K562 (cell line): ENCODE results near the gene FOXN1. TPM values are rescaled to one million over a fixed set of nuclear protein-coding genes. Genes with fewer than 3 reads are reported as not detected.

Experiments used
- ATAC-seq: fragments of 200-7000 bp; cut with Tn5 transposase; 3 replicates; pipeline ENCODE4 v1.9.1; 2020; ENCODE audit warnings: moderate library complexity
- BruUV-seq: library from RNA; stranded (reverse); fragments of 400-500 nt; replicated peaks from 2 replicates; lab custom pipeline; 2021; lab: Mats Ljungman, UMichigan
- CTCF ChIA-PET: fragments of 300-600 bp; formaldehyde crosslinking; extraction: SDS; loops from one replicate; lab custom pipeline; 2021; ENCODE audit warnings: low intra/inter-chr PET ratio; lab: Yijun Ruan, JAX
- POLR2A ChIA-PET: fragments of 300-600, 350-650 bp; sonication (Branson Sonifier 250); formaldehyde crosslinking; extraction: SDS; loops from one replicate; lab custom pipeline; 2021; ENCODE audit warnings: antibody characterized with exemption, inconsistent platforms; lab: Yijun Ruan, JAX
- DNase-seq, 4 experiments: peaks; one replicate each; pipeline versions ENCODE4 v3.0.0 to v3.0.0-alpha.2; 2011 to 2018; ENCODE audit warnings: low spot score in 3 of 4, mixed read lengths in 3 of 4; ENCODE audit errors: extremely low read depth in 1 of 4
- FAIRE-seq: peaks from 2 replicates; lab custom pipeline; 2011; peaks lifted over from hg19 to GRCh38; lab: Jason Lieb, UNC
- H2AFZ ChIP-seq: 2 replicates; pipeline ENCODE4 v1.6.0; 2011; ENCODE audit warnings: low read depth, low read length, control low read depth, inconsistent platforms
- H3K27ac ChIP-seq: fragments of 200-600 bp; 3 replicates; pipeline ENCODE4 v1.8.0; 2011; ENCODE audit warnings: low read depth, mild to moderate bottlenecking, control low read depth, inconsistent platforms, low read length, moderate library complexity, mixed read lengths; ENCODE audit errors: extremely low read depth
- H3K27me3 ChIP-seq, 2 experiments: fragments of 300-600 bp in 1 of 2; 2 replicates in 1 of 2; 3 replicates in 1 of 2; pipeline versions ENCODE4 v1.6.0 to v1.8.0; 2011; ENCODE audit warnings: inconsistent platforms in 2 of 2, low read length in 2 of 2, mild to moderate bottlenecking in 1 of 2, mixed read lengths in 1 of 2, moderate library complexity in 1 of 2; ENCODE audit not compliant: control insufficient read depth in 2 of 2, insufficient read depth in 2 of 2
- H3K36me3 ChIP-seq: fragments of 300-600 bp; 3 replicates; pipeline ENCODE4 v1.8.0; 2011; ENCODE audit warnings: mild to moderate bottlenecking, low read length, inconsistent platforms; ENCODE audit not compliant: control insufficient read depth, insufficient read depth
- H3K4me1 ChIP-seq, 2 experiments: fragments of 200-600 bp in 1 of 2; replicated peaks in 1 of 2; 2 replicates in 1 of 2; 3 replicates in 1 of 2; pipeline versions ENCODE4 v1.5.1 to v1.8.0; 2011; ENCODE audit warnings: inconsistent platforms in 2 of 2, low read length in 2 of 2, mild to moderate bottlenecking in 1 of 2, mixed read lengths in 1 of 2, moderate library complexity in 1 of 2; ENCODE audit not compliant: control insufficient read depth in 2 of 2, insufficient read depth in 2 of 2
- H3K4me2 ChIP-seq: 2 replicates; pipeline ENCODE4 v1.6.1; 2011; ENCODE audit warnings: low read length, control low read depth, inconsistent platforms, mixed read lengths; ENCODE audit not compliant: insufficient read depth
- H3K4me3 ChIP-seq: fragments of 200-600 bp; sonication (generic), shearing (Covaris generic); 2 replicates; pipeline ENCODE4 v1.5.1; 2016; ENCODE audit warnings: control low read depth, inconsistent platforms
- H3K79me2 ChIP-seq: fragments of 200-600 bp; 3 replicates; pipeline ENCODE4 v1.8.0; 2011; ENCODE audit warnings: low read length, inconsistent platforms; ENCODE audit not compliant: control insufficient read depth, insufficient read depth
- H3K9ac ChIP-seq, 2 experiments: 2 replicates each; pipeline versions ENCODE4 v1.6.0 to v1.6.1; 2011; ENCODE audit warnings: low read depth in 2 of 2, low read length in 2 of 2, control low read depth in 1 of 2, inconsistent platforms in 1 of 2, mild to moderate bottlenecking in 1 of 2, mixed read lengths in 1 of 2; ENCODE audit not compliant: insufficient read depth in 1 of 2
- H3K9me1 ChIP-seq: one replicate; pipeline ENCODE4 v1.6.0; 2011; ENCODE audit warnings: inconsistent platforms, mild to moderate bottlenecking, low read length, moderate library complexity; ENCODE audit not compliant: control insufficient read depth, insufficient read depth
- H3K9me3 ChIP-seq: replicated peaks from 2 replicates; pipeline ENCODE4 v1.5.1; 2011; ENCODE audit warnings: low read depth, low read length, inconsistent platforms; ENCODE audit not compliant: control insufficient read depth, insufficient read depth
- H4K20me1 ChIP-seq: replicated peaks from 2 replicates; pipeline ENCODE4 v1.6.1; 2011; ENCODE audit warnings: low read length, inconsistent platforms, mixed read lengths; ENCODE audit not compliant: control insufficient read depth, insufficient read depth
- ETV1 ChIP-seq: fragments of 450-650 bp; conservative IDR thresholded peaks from 2 replicates; pipeline ENCODE4 v1.6.1; 2016; ENCODE audit warnings: missing genetic modification characterization, control low read depth, low read depth, missing compliant biosample characterization
- MTA1 ChIP-seq: fragments of 450-650 bp; IDR thresholded peaks from 2 replicates; pipeline ENCODE4 v1.6.1; 2017; ENCODE audit warnings: borderline replicate concordance
- RFX1 ChIP-seq: fragments of 450-650 bp; IDR thresholded peaks from 2 replicates; pipeline ENCODE4 v1.6.1; 2016; ENCODE audit warnings: mild to moderate bottlenecking, moderate library complexity
- RUNX1 ChIP-seq: sonication (generic); IDR thresholded peaks from 2 replicates; pipeline ENCODE4 v1.6.1; 2016; ENCODE audit warnings: antibody characterized with exemption, low read depth
- SMC3 ChIP-seq: conservative IDR thresholded peaks from 2 replicates; pipeline ENCODE4 v1.6.1; 2011; ENCODE audit warnings: low read depth, low read length, improper control_type of control experiment; ENCODE audit not compliant: insufficient read depth
- TAL1 ChIP-seq: fragments of 450-650 bp; IDR thresholded peaks from 2 replicates; pipeline ENCODE4 v1.6.1; 2016; ENCODE audit warnings: mild to moderate bottlenecking
- TEAD1 ChIP-seq, 2 experiments: fragments of 450-650 bp in 1 of 2; sonication (generic) in 1 of 2; formaldehyde crosslinking; IDR thresholded peaks; 2 replicates each; pipeline versions ENCODE4 v1.4.0 to v1.8.0; 2020 to 2022; ENCODE audit warnings: mild to moderate bottlenecking in 2 of 2, missing genetic modification reagents in 1 of 2
- ZBTB26 ChIP-seq: fragments of 450-650 bp; formaldehyde crosslinking; IDR thresholded peaks from 2 replicates; pipeline ENCODE4 v1.4.0; 2022; ENCODE audit warnings: missing genetic modification characterization
- ZNF584 ChIP-seq: fragments of 200-800 bp; sonication (Bioruptor generic); IDR thresholded peaks from 2 replicates; pipeline ENCODE4 v1.6.1; 2016; ENCODE audit warnings: low read depth, mild to moderate bottlenecking, missing genetic modification characterization, missing compliant biosample characterization
- WGBS: fragments of 100-300 bp; shearing (Covaris generic); methylation state at CpG from one replicate; pipeline ENCODE4 v1.1.6; 2016; ENCODE audit warnings: low coverage, mixed read lengths; ENCODE audit not compliant: insufficient coverage; ENCODE audit errors: missing lambda C conversion rate; 5-methylcytosine and 5-hydroxymethylcytosine counted together
- in situ Hi-C: fragments of 300-500 bp; cut with MboI; formaldehyde crosslinking; loops from 4 replicates; pipeline ENCODE4 v1.15.0; 2018; ENCODE audit warnings: inconsistent platforms, mixed read lengths
- intact Hi-C: fragments of 100-400 bp; cut with micrococcal nuclease; formaldehyde crosslinking; loops from 2 replicates; pipeline ENCODE4 v1.14.2; 2022
- polyA plus RNA-seq, 8 experiments: library from polyadenylated mRNA; depleted of rRNA in 4 of 8; stranded (reverse) in 5 of 8; unstranded in 3 of 8; fragments of >200 nt; fragmentation: Nextera tagmentation in 2 of 8; fragmentation: Illumina TruSeq in 1 of 8; extraction: Ambion mirVana in 2 of 8; extraction: Trizol in 1 of 8; gene quantifications; 2 replicates each; pipeline versions ENCODE4 v1.2.1 to v1.2.3, GENCODE V29; 2011 to 2014; ENCODE audit warnings: inconsistent platforms in 1 of 8, missing spikeins in 1 of 8
- total RNA-seq, 7 experiments: library from RNA; depleted of rRNA in 6 of 7; stranded (reverse); fragments of >200 nt in 6 of 7; fragmentation: Illumina TruSeq in 2 of 7; extraction: Trizol in 2 of 7; gene quantifications; 2 replicates each; pipeline versions ENCODE4 v1.2.1 to v1.2.3, GENCODE V29; 2011 to 2021; ENCODE audit warnings: low replicate concordance in 1 of 7

The FOXN1 gene
- total and polyA plus RNA-seq, 9 of the 15 experiments (the other 6 are each of a cell fraction or from before 2014, with no cell fraction given), result not detected

- ChIA-PET CTCF (no interaction called here), POLR2A (interaction anchor here (0.6 to 1.0 kb wide), 2 partner anchors 12 to 123 kb away, joined by 3 read pairs; no protein-coding TSS in a partner anchor)
- 1% methylated on average over 10 of the region's 10 CpGs for WGBS
- peaks cover 0 to 3% of the 10 kb centered on the region in 2 experiments; a peak in 2 of 5 replicates for H3K4me1 ChIP-seq
- H3K9ac ChIP-seq, result no peak overlapping the region
- no peak for TF ChIP-seq ZNF584
- TF ChIP-seq RFX1, result no peak
- no peak for TF ChIP-seq SMC3
- TF ChIP-seq TAL1, result no peak
- no peak for TF ChIP-seq ZBTB26 (CRISPR knock-in tag)
- no peak for TF ChIP-seq TEAD1 (CRISPR knock-in tag; IDR thresholded peaks at IDR 0.05)
- TF ChIP-seq ETV1 (tag), result no peak
- no peak for TF ChIP-seq MTA1
- no peak for TF ChIP-seq RUNX1
- ATAC-seq (no peak), FAIRE-seq (no peak), DNase-seq (no peak)
- no peak overlapping the region for H3K27ac ChIP-seq
- H3K9me3 ChIP-seq, result no peaks in the 10 kb centered on the region; the same call in 1 of the 2 replicates
- H3K4me3 ChIP-seq, result no peak overlapping the region
- H2AFZ ChIP-seq, result no peak overlapping the region
- no peaks in the 10 kb centered on the region for H3K9me1 ChIP-seq
- intact Hi-C loops (no loop called here), in situ Hi-C loops (no loop called here)
- H3K27me3 ChIP-seq, result peaks cover 19 to 24% of the 10 kb centered on the region in 2 experiments
- no peaks in the 10 kb centered on the region for H3K79me2 ChIP-seq
- no peak overlapping the region for H3K4me2 ChIP-seq
- peaks cover 2% of the 10 kb centered on the region; the same call in 1 of the 2 replicates for H4K20me1 ChIP-seq
- H3K36me3 ChIP-seq, result no peaks in the 10 kb centered on the region
- BruUV-seq, result no TSS peak
These were observed 45.2 kb upstream of the FOXN1 start for GRCh38 chr17:28460901-28461300.
